A673 (cell line): Measurements from ENCODE around the gene ATP2B1. TPM values are rescaled to one million over a fixed set of nuclear protein-coding genes. Genes with fewer than 3 reads are reported as not detected.

ENCODE experiments used
- BruUV-seq: library from RNA; stranded (reverse); fragments of 400-500 nt; replicated peaks from 2 replicates; lab custom pipeline; 2021; lab: Mats Ljungman, UMichigan
- CTCF ChIA-PET: fragments of 300-600 bp; sonication (Branson Sonifier 250); formaldehyde crosslinking; loops from one replicate; lab custom pipeline; 2022; ENCODE audit warnings: antibody characterized with exemption; lab: Charles Lee
- POLR2A ChIA-PET: fragments of 300-600 bp; sonication (Branson Sonifier 250); formaldehyde crosslinking; loops from one replicate; lab custom pipeline; 2022; ENCODE audit warnings: antibody characterized with exemption; ENCODE audit not compliant: low non-redundant PET; lab: Charles Lee
- DNase-seq: peaks from one replicate; pipeline ENCODE4 v3.0.0-alpha.2; 2015; ENCODE audit warnings: low spot score
- H3K27ac ChIP-seq: fragments of 200-600 bp; sonication (generic); 2 replicates; pipeline ENCODE4 v1.5.1; 2016; ENCODE audit warnings: mixed run types, low read depth, mild to moderate bottlenecking, mixed read lengths, antibody characterized with exemption, low read length; ENCODE audit not compliant: poor library complexity, severe bottlenecking
- H3K27me3 ChIP-seq: fragments of 200-600 bp; sonication (generic); replicated peaks from 2 replicates; pipeline ENCODE4 v1.6.1; 2017; ENCODE audit warnings: mixed run types, low read depth, mild to moderate bottlenecking, mixed read lengths, antibody characterized with exemption, low read length; ENCODE audit not compliant: insufficient read depth, poor library complexity
- H3K36me3 ChIP-seq: fragments of 200-600 bp; sonication (generic); 2 replicates; pipeline ENCODE4 v1.6.1; 2016; ENCODE audit warnings: mixed run types, mild to moderate bottlenecking, mixed read lengths, antibody characterized with exemption, low read length; ENCODE audit not compliant: insufficient read depth, poor library complexity, severe bottlenecking
- H3K4me1 ChIP-seq: fragments of 200-600 bp; sonication (generic); 2 replicates; pipeline ENCODE4 v1.6.1; 2017; ENCODE audit warnings: mixed run types, mild to moderate bottlenecking, mixed read lengths, antibody characterized with exemption, low read length; ENCODE audit not compliant: insufficient read depth, poor library complexity, severe bottlenecking
- H3K4me3 ChIP-seq: fragments of 200-600 bp; sonication (generic); 2 replicates; pipeline ENCODE4 v1.5.1; 2016; ENCODE audit warnings: low read depth, mixed run types, mild to moderate bottlenecking, mixed read lengths, low read length; ENCODE audit not compliant: poor library complexity, severe bottlenecking
- H3K9me3 ChIP-seq: fragments of 200-600 bp; sonication (generic); 2 replicates; pipeline ENCODE4 v1.6.1; 2016; ENCODE audit warnings: mixed run types, low read depth, mild to moderate bottlenecking, mixed read lengths, antibody characterized with exemption, low read length; ENCODE audit not compliant: poor library complexity, severe bottlenecking
- CTCF ChIP-seq: fragments of 300-800, 200-600 bp; sonication (generic); conservative IDR thresholded peaks from 2 replicates; pipeline ENCODE4 v1.5.1; 2017; ENCODE audit warnings: low read depth, mild to moderate bottlenecking, antibody characterized with exemption, low read length, moderate library complexity, mixed read lengths
- EZH2 ChIP-seq: fragments of 200-600 bp; sonication (generic); IDR thresholded peaks from 2 replicates; pipeline ENCODE4 v1.6.1; 2017; ENCODE audit warnings: borderline replicate concordance, low read depth, mild to moderate bottlenecking, mixed read lengths, antibody characterized with exemption, low read length; ENCODE audit not compliant: poor library complexity, severe bottlenecking
- intact Hi-C: fragments of 100-400 bp; cut with micrococcal nuclease; formaldehyde crosslinking; loops from one replicate; pipeline ENCODE4 v1.10.0; 2022; ENCODE audit not compliant: unreplicated experiment
- total RNA-seq: library from RNA; stranded (reverse); gene quantifications from 2 replicates; pipeline ENCODE4 v1.2.3, GENCODE V29; 2021

The ATP2B1 gene
- total RNA-seq, 1 experiment from 2014 or later, result 44.2 TPM

DNA sequence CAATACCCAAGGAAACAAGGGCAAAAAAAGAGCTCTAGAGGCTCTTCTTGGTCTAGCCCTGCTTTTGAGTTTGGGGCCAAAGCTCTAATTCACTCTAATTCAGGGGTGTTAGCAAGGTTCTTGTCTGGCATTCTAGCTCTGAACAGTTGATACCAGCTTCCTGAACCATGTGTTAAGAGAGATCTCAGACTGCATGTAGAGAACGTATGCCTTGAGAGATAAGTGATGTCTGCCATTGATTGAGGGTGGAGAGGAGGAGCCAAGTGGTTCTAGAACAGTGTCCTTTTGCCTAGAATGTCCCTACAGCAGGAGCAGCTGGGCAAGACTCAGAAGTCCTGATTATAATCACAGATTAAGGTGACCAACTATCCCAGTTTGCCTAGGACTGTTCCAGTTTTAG is 164.6 kb downstream of the ATP2B1 start:
- TF ChIP-seq EZH2 (no peak), CTCF (no peak)
- H3K27me3 ChIP-seq, result no peaks in the 10 kb centered on the region
- intact Hi-C loops, result loop anchor here (5.0 to 10.0 kb wide), 6 partner anchors 163 to 1398 kb away; partner anchors contain the start of gene ATP2B1
- DNase-seq, result no peak
- H3K36me3 ChIP-seq, result no peaks in the 10 kb centered on the region
- H3K9me3 ChIP-seq, result no peaks in the 10 kb centered on the region
- no peak overlapping the region for H3K4me3 ChIP-seq
- BruUV-seq, result no TSS peak
- ChIA-PET POLR2A (interaction anchor here (0.7 kb wide), 1 partner anchor 17 kb away, joined by 3 read pairs; no protein-coding TSS in a partner anchor), CTCF (interaction anchor here (0.5 to 1.4 kb wide), 2 partner anchors 28 to 927 kb away, joined by 3 read pairs; no protein-coding TSS in a partner anchor)
- H3K27ac ChIP-seq, result no peak overlapping the region
- peaks cover 13% of the 10 kb centered on the region for H3K4me1 ChIP-seq

DNA sequence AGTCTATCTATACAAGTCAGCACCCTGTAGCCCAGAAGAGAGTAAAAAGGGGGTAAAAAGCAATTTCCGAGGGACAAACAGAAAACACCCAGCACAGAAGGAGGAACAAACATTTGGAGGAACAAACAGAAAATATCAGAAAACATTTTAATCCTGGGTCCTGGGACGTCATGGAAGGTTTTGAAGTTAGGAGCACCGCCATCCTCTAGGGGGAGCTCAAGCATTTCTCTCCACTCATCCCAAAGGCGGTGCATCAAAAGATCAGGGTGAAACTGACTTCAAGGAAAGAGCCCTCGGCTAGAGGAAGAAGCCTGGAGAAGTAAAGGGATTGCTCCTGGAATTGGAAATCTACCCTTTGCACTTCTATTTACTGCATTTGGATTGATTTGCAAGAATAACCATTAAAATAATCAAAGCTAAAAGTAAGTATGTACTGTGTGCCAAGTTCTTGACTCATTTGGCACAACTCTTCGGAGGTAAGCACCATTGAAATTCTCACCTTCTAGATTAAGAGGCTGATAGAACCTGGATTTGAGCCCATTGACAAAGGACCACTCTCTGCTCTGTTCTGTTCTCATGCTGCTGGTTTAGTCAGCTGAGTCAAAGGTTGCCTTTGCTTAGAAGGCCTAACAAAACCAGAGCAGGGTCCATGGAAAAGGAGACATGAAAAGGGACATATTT is 165.6 kb downstream of the ATP2B1 start:
- DNase-seq, result peak; percentile 88
- ChIA-PET POLR2A (no interaction called here), CTCF (interaction anchor here (0.6 to 1.4 kb wide), 2 partner anchors 29 to 317 kb away, joined by 3 read pairs; no protein-coding TSS in a partner anchor)
- intact Hi-C loops, result loop anchor here (2.0 to 10.0 kb wide), 7 partner anchors 164 to 1399 kb away; partner anchors contain the start of gene ATP2B1
- H3K36me3 ChIP-seq, result no peaks in the 10 kb centered on the region
- peaks cover 13% of the 10 kb centered on the region for H3K4me1 ChIP-seq
- no peak overlapping the region for H3K27ac ChIP-seq
- peak; percentile 93 for TF ChIP-seq CTCF
- TF ChIP-seq EZH2, result no peak
- no TSS peak for BruUV-seq
- H3K27me3 ChIP-seq, result no peaks in the 10 kb centered on the region
- H3K4me3 ChIP-seq, result no peak overlapping the region
- no peaks in the 10 kb centered on the region for H3K9me3 ChIP-seq

- H3K9me3 ChIP-seq, result no peaks in the 10 kb centered on the region
- intact Hi-C loops, result loop anchor here (2.0 to 10.0 kb wide), 7 partner anchors 165 to 1400 kb away; partner anchors contain the start of gene ATP2B1
- no peak for DNase-seq
Measured at GRCh38 chr12:89542236-89542635, 166.4 kb downstream of the ATP2B1 start.

More at GRCh38 chr12:89542236-89542635, 166.4 kb downstream of the ATP2B1 start:
- ChIA-PET POLR2A (no interaction called here), CTCF (interaction anchor here (0.6 kb wide), 1 partner anchor 317 kb away, joined by 3 read pairs; no protein-coding TSS in a partner anchor)
- H3K4me1 ChIP-seq, result peaks cover 13% of the 10 kb centered on the region
- no peak overlapping the region for H3K4me3 ChIP-seq
- no TSS peak for BruUV-seq
- TF ChIP-seq CTCF (no peak), EZH2 (no peak)
- H3K27ac ChIP-seq, result no peak overlapping the region
- no peaks in the 10 kb centered on the region for H3K27me3 ChIP-seq
- no peaks in the 10 kb centered on the region for H3K36me3 ChIP-seq
